PFSK-1 (cell line): ENCODE results near the gene ZNF75A.

Experiments
- FOXP2 ChIP-seq: optimal IDR thresholded peaks from 2 replicates; pipeline ENCODE3; 2011; ENCODE audit warnings: borderline replicate concordance, control low read depth, inconsistent platforms; ENCODE audit not compliant: insufficient read depth; ENCODE audit errors: extremely low read length, extremely low read depth
- POLR2AphosphoS5 ChIP-seq: IDR thresholded peaks from 2 replicates; pipeline ENCODE4 v1.6.1; 2012; ENCODE audit warnings: low read depth, mild to moderate bottlenecking, control low read depth, low read length, moderate library complexity
- SIN3A ChIP-seq: IDR thresholded peaks from 2 replicates; pipeline ENCODE4 v1.6.1; 2012; ENCODE audit warnings: mild to moderate bottlenecking, low read length, moderate library complexity, borderline replicate concordance; ENCODE audit not compliant: insufficient read depth
- TAF1 ChIP-seq: IDR thresholded peaks from 2 replicates; pipeline ENCODE4 v1.6.1; 2012; ENCODE audit warnings: low read length, control low read depth, borderline replicate concordance; ENCODE audit not compliant: insufficient read depth
- TF ChIP-seq, protein P1 (sequence below), 2 experiments: IDR thresholded peaks; 2 replicates each; pipeline versions ENCODE4 v1.6.1 to v1.8.0; 2011 to 2012; ENCODE audit warnings: low read depth in 2 of 2, low read length in 2 of 2, control low read depth in 1 of 2, inconsistent platforms in 1 of 2, mild to moderate bottlenecking in 1 of 2, moderate library complexity in 1 of 2; ENCODE audit not compliant: insufficient read depth in 1 of 2

ZNF75A gene

DNA sequence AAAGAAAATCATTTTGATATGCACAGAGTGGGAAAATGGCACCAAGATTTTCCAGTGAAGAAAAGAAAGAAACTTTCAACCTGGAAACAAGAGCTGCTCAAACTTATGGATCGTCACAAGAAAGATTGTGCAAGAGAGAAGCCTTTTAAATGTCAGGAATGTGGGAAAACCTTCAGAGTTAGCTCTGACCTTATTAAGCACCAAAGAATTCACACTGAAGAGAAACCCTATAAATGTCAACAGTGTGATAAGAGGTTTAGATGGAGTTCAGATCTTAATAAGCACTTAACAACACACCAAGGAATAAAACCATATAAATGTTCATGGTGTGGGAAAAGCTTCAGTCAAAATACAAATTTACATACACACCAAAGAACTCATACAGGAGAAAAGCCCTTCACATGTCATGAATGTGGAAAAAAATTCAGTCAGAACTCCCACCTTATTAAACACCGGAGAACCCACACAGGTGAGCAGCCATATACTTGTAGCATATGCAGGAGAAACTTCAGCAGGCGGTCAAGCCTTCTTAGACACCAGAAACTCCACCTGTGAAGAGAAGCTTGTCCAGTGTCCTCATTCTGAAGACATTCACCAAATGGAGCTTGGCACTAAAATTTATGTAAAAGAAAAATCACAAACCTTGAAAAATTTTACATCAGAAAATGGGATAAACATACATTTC is 12.2 kb downstream of the ZNF75A start:
- TF ChIP-seq, protein P1, sequence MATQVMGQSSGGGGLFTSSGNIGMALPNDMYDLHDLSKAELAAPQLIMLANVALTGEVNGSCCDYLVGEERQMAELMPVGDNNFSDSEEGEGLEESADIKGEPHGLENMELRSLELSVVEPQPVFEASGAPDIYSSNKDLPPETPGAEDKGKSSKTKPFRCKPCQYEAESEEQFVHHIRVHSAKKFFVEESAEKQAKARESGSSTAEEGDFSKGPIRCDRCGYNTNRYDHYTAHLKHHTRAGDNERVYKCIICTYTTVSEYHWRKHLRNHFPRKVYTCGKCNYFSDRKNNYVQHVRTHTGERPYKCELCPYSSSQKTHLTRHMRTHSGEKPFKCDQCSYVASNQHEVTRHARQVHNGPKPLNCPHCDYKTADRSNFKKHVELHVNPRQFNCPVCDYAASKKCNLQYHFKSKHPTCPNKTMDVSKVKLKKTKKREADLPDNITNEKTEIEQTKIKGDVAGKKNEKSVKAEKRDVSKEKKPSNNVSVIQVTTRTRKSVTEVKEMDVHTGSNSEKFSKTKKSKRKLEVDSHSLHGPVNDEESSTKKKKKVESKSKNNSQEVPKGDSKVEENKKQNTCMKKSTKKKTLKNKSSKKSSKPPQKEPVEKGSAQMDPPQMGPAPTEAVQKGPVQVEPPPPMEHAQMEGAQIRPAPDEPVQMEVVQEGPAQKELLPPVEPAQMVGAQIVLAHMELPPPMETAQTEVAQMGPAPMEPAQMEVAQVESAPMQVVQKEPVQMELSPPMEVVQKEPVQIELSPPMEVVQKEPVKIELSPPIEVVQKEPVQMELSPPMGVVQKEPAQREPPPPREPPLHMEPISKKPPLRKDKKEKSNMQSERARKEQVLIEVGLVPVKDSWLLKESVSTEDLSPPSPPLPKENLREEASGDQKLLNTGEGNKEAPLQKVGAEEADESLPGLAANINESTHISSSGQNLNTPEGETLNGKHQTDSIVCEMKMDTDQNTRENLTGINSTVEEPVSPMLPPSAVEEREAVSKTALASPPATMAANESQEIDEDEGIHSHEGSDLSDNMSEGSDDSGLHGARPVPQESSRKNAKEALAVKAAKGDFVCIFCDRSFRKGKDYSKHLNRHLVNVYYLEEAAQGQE (IDR thresholded peaks at IDR 0.05; ENCODE audit: insufficient read depth in 1 of 2, low read depth in 2 of 2, low read length in 2 of 2), result no peak
- TF ChIP-seq POLR2AphosphoS5 (no peak), FOXP2 (no peak), TAF1 (no peak), SIN3A (no peak)

DNA sequence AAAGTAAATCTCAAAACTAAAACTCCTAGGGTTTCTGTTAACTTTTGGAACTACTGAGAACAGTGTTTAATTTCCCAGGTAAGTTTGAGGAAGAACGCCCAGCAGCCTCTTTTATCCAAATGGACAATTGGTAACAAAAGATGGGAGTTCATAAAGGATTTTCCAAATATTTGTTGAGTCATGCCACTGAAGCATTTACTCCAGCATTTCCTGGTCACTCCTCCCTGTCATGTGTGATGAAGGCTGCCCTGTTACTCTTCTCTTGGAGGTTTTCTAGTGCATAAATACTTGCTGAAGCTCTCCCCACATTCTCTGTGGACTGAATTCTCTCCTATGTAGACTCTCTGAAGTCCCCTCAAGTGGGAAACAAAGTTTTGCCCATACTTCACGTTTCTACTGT is 16.5 kb downstream of the ZNF75A start:
- TF ChIP-seq, protein P1 (IDR thresholded peaks at IDR 0.05; ENCODE audit: insufficient read depth in 1 of 2, low read depth in 2 of 2, low read length in 2 of 2), result no peak
- TF ChIP-seq TAF1, result no peak
- no peak for TF ChIP-seq FOXP2
- no peak for TF ChIP-seq SIN3A
- no peak for TF ChIP-seq POLR2AphosphoS5

DNA sequence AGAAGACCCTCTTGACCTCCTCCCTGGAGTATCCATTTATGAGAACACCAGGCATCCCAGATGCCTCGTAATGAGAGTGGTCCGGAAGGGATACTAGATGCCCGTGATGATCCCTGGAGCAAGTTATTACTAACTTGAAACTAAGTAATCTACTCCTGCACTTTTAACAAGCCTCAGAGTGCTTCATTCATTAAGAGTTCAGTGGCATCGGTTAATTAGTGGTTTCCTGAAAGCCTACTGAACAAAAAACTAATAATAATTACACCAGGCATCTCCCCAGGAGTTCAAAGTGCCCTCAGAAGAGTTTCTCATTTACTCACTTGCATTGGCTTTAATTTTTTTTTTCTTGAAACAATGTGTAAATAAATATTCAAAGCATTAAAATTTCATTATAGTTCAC is 22.2 kb downstream of the ZNF75A start:
- TF ChIP-seq POLR2AphosphoS5 (no peak), FOXP2 (no peak), TAF1 (no peak), SIN3A (no peak)
- TF ChIP-seq, protein P1 (IDR thresholded peaks at IDR 0.05; ENCODE audit: insufficient read depth in 1 of 2, low read depth in 2 of 2, low read length in 2 of 2), result no peak

DNA sequence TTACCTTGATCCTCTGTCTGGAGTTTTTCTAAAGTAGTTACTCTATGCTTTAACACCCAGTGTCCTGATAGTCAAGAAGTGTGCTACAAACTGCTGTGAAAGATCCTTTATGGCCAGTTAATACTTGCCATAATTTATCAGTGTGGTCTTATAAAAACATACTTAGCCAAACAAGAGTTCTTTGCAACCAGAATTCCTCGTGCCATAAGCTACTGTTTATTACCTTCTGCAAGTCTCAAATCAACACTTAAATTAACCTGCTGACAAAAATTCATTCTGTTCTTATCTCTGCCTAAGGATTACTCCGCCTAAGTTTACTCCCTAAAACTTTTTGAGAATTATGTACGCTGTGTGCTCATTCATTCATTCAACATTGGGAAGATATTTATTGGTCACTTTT is 22.8 kb downstream of the ZNF75A start:
- TF ChIP-seq SIN3A (no peak), FOXP2 (no peak), TAF1 (no peak)
- TF ChIP-seq, protein P1 (IDR thresholded peaks at IDR 0.05; ENCODE audit: insufficient read depth in 1 of 2, low read depth in 2 of 2, low read length in 2 of 2), result no peak
